ENCODE results near the gene CPED1.
"Not testable (repeated sequence)": the region's sequence is repeated elsewhere in the genome, so short reads cannot be mapped to it uniquely, and the experiment has no call there.

CPED1 gene

GRCh38 chr7:121102619-121103018 lies 114.1 kb downstream of the CPED1 start:
- DNase-seq: no peak

DNA sequence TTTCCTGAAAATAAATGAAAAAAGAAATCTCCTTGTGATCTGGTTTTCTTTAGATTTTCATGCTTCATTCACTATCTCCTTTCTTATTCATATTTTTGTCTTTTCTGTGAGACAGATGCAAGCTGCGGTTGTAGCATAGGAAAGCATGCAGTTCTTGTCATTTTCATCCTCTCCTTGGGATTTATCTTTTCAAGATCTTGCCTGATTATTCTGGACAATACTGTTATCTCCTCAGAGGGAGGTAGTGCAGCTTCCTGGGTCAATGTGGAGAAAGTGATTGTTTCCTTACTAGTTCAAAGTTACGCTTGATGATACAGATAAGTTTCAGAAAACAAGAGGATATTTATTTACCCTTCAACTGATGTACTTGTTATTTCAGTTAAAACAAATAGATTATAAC lies 114.6 kb downstream of the CPED1 start:
- DNase-seq: no peak

DNA sequence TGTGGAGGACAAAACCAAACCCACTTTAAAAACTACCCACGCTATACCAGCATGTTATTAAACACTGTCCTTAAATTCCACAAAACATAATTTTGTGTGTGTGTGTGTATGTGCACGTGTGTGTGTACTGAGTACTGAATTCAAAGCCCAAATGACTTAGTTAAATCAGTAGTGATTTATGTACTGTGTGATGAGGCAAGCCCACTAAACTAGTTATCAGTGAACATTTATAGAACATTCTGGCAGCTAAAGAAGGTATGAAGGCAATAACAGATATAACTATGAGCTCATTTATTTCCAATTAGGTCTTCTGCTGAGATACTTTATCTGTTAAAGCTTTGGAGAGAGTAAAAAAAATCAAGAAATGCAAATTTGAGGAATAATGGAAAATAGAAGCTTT lies 115.1 kb downstream of the CPED1 start:
- no peak for DNase-seq

DNA sequence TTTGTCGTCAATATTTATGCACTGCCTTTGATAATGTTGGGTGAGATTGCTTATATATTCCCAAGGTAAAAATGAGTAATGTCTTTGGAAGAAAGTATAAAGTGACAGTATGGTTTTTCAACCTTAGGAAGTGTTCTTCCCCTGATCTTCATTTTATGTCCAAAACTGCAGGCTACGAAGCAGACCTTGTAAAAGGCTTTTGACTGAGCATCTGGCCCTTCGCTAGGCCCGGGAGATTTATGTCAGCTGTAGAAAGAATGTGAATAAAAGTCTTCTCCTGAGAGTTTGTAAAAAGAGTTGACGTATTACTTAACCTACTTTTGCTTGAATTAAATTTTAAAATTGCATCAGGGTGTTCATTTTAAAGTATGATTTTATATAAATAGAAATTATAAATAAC lies 116.8 kb downstream of the CPED1 start:
- no peak for DNase-seq

DNA sequence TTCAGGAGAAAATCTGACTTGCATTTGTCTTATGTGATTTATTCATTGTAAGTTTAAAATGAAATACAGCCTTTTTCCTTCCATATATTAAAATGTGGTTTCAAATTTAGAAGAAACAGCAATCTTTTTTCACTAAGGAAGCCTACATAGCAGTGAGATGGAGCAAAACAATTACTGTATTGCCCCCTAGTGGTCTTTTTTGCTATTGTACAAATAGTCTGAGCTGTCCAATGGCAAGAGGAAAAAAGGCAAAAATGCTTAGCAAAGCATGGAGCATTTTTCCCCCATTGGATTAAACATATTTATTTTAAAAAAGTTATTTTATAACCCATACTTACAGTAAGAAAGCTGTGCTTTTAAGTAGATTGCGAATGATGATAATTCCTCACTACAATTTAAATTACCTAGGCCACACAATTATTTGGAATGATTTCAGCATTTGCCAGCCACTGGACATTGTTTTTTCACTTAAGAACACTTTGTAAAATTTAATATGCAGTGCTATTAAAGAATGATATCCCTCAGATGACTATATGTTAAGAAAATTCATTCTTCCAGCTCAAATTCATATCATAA lies 119.5 kb downstream of the CPED1 start:
- no peak for DNase-seq

DNA sequence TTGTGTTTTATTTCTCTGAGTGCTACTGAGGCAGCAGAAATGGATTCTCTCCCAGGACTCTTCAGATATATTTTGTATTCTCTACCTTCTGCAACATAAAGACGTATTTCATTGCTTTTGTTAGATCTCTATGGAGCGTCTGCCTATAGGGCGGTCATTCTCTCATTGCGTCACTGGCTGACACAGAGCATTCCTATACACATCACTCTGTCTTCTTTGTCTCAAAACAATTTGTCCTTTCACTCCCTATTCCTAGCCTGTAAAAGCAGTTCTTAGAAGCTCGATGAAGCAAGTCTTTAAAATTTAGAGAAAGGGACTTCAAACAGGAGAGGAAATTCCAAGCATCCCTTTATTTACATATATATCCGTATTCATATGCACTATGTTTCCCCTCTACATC lies 120.6 kb downstream of the CPED1 start:
- no peak for DNase-seq

GRCh38 chr7:121113288-121113687 lies 124.8 kb downstream of the CPED1 start:
- DNase-seq: no peak

DNA sequence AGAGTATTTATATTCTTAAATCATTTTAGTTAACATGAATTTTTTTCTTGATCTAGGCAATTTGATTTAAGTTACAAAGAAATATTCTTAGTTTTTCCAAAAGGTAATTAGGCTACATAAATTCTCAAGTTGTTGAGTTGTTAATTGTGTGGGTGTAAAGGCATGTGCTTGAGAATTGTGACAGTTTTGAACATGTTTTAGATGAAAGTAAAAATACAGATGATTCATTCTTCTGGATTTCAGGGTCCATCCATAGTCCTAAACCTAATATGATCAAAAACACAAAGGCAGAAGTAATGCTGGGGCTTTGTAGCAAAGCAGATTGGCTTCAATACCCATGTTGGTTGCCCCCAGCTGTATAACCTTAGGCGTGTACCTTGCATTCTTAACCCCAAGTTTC lies 127.9 kb downstream of the CPED1 start:
- DNase-seq: no peak

DNA sequence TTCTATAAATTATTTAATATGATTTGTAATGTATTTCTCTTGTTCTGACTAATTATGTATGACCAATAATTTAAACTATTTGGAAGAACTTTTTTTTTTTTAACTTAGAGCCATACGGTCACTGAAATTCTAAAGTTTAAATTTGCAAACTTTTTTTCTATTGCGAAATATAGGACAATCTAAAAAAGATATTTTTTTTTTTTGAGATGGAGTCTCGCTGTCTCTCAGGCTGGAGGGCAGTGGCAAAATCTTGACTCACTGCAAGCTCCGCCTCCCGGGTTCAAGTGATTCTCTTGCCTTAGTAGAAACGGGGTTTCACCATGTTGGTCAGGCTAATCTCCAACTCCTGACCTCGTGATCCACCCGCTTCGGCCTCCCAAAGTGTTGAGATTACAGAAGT lies 130.5 kb downstream of the CPED1 start:
- no peak for DNase-seq

DNA sequence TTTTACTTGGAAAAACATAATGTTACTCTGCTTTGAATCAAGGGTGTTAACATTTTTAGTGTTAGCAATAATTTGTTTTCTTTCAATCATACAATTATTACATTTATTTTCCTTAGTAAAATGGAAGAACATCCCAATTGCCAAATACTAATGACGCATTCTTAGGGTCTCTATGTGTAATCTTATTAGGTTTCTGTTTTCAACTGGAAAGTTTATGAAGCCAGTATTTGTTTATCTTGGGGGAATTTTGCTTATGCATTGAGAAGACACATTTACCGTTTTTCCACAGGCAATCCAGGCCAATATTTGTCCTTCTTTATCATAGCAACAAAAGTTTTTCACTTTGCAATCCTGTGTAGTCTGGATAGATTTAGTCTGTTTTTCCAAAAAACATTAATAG lies 134.5 kb downstream of the CPED1 start:
- DNase-seq: no peak

GRCh38 chr7:121125454-121125853 lies 136.9 kb downstream of the CPED1 start:
- DNase-seq: not testable (repeated sequence)

GRCh38 chr7:121126201-121126600 lies 137.7 kb downstream of the CPED1 start:
- no peak for DNase-seq

DNA sequence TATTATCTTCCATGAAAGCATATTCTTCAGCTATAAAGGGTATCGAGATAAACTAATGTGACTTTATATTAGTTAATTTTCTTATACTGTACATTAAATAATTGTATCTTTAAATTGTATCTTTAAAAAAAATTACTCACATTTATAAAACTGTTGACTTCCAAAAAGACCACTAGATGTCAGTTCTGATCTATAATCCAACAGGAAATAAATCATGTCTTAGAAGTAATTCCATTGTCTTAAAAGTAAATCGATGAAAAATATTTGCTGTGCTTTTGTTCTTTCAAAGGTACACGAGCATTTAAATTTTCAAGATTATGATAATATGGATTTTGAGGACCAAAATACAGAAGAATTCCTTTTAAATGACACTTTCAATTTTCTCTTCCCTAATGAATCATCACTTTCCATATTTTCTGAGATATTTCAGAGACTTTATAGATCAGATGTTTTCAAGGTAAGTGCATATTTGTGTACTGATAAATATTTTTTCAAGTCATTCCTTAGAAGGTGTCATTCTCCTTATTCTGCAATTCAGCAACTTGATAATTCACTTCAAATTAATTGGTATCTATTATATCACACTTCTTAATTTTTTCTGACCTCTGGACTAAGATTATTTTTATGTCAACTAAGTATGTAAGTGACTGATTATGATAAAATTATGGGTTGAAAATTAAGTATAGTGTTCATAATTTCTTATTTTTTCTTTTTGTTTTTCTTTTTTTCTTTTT lies 138.5 kb downstream of the CPED1 start:
- no peak for DNase-seq

GRCh38 chr7:121132940-121133339 lies 144.4 kb downstream of the CPED1 start:
- DNase-seq: no peak

- DNase-seq: no peak
Measured at GRCh38 chr7:121133444-121133843, 144.9 kb downstream of the CPED1 start.

GRCh38 chr7:121137580-121137979 lies 149.1 kb downstream of the CPED1 start:
- no peak for DNase-seq

DNA sequence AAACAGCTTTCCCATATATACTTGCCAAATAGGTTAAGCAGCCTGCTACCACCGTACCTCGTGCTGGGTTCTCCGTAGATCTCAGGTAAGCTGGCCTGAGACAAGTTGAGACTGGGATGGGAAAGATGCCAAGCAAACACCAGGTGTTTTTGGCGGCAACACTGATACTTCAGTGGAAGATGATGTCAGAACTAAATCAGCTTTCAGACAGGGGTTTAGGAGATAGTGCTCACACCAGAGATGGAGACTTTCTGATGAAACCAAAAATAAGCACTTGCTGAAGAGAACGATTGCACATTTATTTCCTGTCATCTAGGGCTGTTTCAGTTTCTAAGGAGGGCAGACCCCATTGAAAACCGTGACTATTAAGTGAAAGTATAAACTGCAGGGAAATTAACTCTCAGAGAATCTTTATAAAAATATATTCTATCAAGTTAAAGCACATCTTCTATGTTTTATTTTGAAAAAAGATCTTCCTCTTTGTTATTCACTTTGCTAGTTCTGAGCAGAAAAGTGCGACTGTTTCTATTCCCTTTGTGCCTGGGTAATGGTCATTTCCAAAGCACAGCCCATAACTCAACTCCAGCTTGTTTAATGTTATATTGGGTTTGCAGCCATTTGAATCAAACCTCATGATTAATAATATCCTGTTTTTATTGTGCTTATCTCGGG lies 149.9 kb downstream of the CPED1 start:
- no peak for DNase-seq

DNA sequence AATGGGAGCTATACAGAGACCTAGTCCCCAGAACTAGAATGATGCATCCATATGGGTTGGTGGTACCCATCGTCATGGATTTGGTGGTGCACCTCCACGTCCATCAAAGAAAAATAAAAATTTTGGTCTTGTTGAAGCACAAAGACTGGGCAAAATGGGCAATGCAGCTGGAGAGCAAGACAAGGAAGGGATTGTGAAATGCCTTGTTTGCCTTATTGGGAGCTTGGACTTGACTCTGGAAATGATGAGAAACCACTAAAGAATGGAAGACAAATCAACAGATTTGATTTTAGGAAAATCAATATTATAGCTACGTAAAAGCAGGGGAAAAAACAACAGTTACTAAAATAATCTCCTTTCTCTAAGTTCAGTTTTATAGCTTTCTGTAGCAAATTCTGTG lies 150.9 kb downstream of the CPED1 start:
- DNase-seq: no peak

- no peak for DNase-seq
Measured at GRCh38 chr7:121140790-121141189, 152.3 kb downstream of the CPED1 start.

DNA sequence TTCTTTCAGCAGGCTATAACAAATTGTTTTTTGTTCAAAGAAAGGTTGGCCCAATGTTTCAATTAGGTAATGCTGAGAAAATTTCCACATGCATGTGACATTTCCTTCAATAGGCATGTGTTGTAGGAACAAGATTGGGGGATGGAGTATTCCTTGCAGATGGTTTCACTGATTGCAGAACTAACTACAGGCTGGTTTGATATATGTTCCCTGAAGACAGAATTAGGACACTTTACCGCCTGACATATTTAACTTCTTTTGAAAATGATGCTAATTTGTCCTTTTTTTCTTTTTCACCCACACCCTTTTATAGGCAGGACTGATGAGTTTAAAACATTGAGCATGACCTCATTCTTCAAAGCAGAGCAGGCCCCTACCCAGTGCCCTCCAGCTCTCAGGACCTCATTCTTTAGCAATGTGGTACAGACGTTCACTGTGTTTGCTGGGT lies 163.3 kb downstream of the CPED1 start:
- no peak for DNase-seq

DNA sequence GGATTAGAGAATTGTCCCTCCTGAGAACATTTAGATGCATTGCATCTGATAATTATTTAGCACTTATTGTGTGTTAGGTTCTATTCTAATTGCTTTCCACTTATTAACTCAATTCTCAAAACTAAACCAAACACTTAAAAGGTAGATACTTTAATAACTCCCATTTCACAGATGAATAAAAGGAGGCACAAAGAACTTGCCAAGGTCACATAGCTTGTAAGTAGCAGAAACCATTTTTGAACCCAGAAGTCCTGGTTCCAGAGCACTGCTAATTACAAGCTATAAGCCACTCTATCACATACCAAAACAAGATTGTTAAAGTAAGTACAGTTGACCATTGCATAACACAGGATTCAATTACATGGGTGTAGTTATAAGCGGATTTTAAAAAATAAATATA lies 164.9 kb downstream of the CPED1 start:
- DNase-seq: no peak

DNA sequence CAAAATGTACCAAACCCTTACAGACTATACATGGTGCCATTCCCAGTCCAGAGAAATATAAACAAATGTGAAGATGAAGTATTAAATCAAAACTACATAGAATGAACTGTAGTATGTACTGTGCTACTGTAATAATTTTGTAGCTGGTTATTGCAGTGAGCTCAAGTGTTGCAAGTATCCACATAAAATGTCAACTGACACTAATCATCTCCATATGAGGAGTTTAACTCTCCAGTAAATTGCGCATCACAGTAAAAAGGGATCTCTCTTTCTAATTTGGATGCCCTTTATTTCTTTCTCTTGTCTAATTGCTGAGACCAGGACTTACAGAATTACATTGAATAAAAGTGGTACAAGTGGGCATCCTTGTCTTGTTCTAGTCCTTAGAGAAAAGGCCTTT lies 165.5 kb downstream of the CPED1 start:
- no peak for DNase-seq

DNA sequence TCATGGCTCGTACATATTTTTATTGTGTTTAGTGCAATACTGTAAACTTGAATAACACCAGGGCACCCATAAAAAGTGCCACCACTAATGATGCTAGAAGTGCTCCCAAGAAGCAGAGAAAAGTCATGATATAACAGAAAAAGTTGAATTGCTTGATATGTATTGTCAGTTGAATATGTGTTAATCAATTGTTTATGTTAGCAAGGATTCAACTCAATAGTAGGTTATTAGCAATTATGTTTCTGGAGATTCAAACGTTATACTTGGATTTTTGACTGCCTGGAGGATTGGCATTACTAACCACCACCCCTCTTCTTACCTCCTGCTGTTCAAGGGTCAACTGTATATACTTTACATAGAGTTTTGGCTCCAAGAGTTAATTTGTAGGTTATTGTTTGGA lies 168.3 kb downstream of the CPED1 start:
- no peak for DNase-seq

- DNase-seq: no peak
Measured at GRCh38 chr7:121157341-121157751, 168.8 kb downstream of the CPED1 start.

Data from stimulated activated CD4-positive, alpha-beta T cell treated with anti-CD3 and anti-CD28 coated beads, Interleukin-4, amount 100 ng/mL, for 4 hours (primary cell).